GM12878 (cell line): ENCODE measurements around the gene RIT1. TPM values are rescaled to one million over a fixed set of nuclear protein-coding genes. Genes with fewer than 3 reads are reported as not detected.

ENCODE experiments used
- ATAC-seq: fragments of 200-7000 bp; cut with Tn5 transposase; 3 replicates; pipeline ENCODE4 v1.9.1; 2020; ENCODE audit warnings: mild to moderate bottlenecking, moderate library complexity
- BruUV-seq: library from RNA; stranded (reverse); fragments of 400-500 nt; replicated peaks from 2 replicates; lab custom pipeline; 2021; lab: Mats Ljungman, UMichigan
- CTCF ChIA-PET: fragments of 300-600 bp; sonication (Branson Sonifier 250); formaldehyde crosslinking; extraction: SDS; loops from one replicate; lab custom pipeline; 2021; ENCODE audit warnings: inconsistent platforms; lab: Yijun Ruan, JAX
- POLR2A ChIA-PET: fragments of 350-600 bp; formaldehyde crosslinking; extraction: SDS; loops from one replicate; lab custom pipeline; 2021; ENCODE audit warnings: inconsistent platforms; lab: Charles Lee
- RAD21 ChIA-PET: fragments of 300-600 bp; sonication (Branson Sonifier 250); formaldehyde crosslinking; loops from one replicate; lab custom pipeline; 2023; ENCODE audit warnings: antibody characterized with exemption; ENCODE audit not compliant: unreplicated experiment; lab: Charles Lee
- SMC1A ChIA-PET: fragments of 300-600 bp; sonication (Branson Sonifier 250); formaldehyde crosslinking; loops from one replicate; lab custom pipeline; 2023; ENCODE audit not compliant: unreplicated experiment, uncharacterized antibody; lab: Charles Lee
- DNase-seq: peaks from one replicate; pipeline ENCODE4 v3.0.0-alpha.2; 2011; ENCODE audit warnings: low read depth, low spot score
- FAIRE-seq: peaks from 3 replicates; lab custom pipeline; 2011; peaks lifted over from hg19 to GRCh38; lab: Jason Lieb, UNC
- H2AFZ ChIP-seq: 2 replicates; pipeline ENCODE4 v1.6.0; 2011; ENCODE audit warnings: low read depth, low read length, control low read depth; ENCODE audit not compliant: control insufficient read depth
- H3K27ac ChIP-seq: 2 replicates; pipeline ENCODE4 v1.5.1; 2011; ENCODE audit warnings: control low read depth; ENCODE audit not compliant: control insufficient read depth, insufficient read depth
- H3K27me3 ChIP-seq, 2 experiments: replicated peaks in 1 of 2; 2 replicates each; pipeline versions ENCODE4 v1.6.0 to v1.6.1; 2011; ENCODE audit warnings: low read length in 1 of 2; ENCODE audit not compliant: control insufficient read depth in 2 of 2, insufficient read depth in 2 of 2
- H3K36me3 ChIP-seq, 2 experiments: 2 replicates each; pipeline ENCODE4 v1.5.1; 2011; ENCODE audit warnings: low read length in 1 of 2; ENCODE audit not compliant: control insufficient read depth in 2 of 2, insufficient read depth in 2 of 2
- H3K4me1 ChIP-seq: 2 replicates; pipeline ENCODE4 v1.6.1; 2011; ENCODE audit warnings: mild to moderate bottlenecking, low read length, moderate library complexity, mixed read lengths; ENCODE audit not compliant: control insufficient read depth, insufficient read depth
- H3K4me2 ChIP-seq: 2 replicates; pipeline ENCODE4 v1.6.0; 2011; ENCODE audit warnings: control low read depth; ENCODE audit not compliant: control insufficient read depth, insufficient read depth
- H3K4me3 ChIP-seq: fragments of 200-600 bp; sonication (generic); 2 replicates; pipeline ENCODE4 v1.5.1; 2016
- H3K79me2 ChIP-seq: 2 replicates; pipeline ENCODE4 v1.6.0; 2011; ENCODE audit warnings: low read length; ENCODE audit not compliant: control insufficient read depth, insufficient read depth
- H3K9ac ChIP-seq: 2 replicates; pipeline ENCODE4 v1.8.0; 2011; ENCODE audit warnings: low read length, control low read depth, mixed read lengths; ENCODE audit not compliant: control insufficient read depth, insufficient read depth
- H3K9me3 ChIP-seq: replicated peaks from 3 replicates; pipeline ENCODE4 v1.5.1; 2011; ENCODE audit warnings: mild to moderate bottlenecking, low read length; ENCODE audit not compliant: control insufficient read depth, insufficient read depth
- H4K20me1 ChIP-seq: 2 replicates; pipeline ENCODE4 v1.6.0; 2011; ENCODE audit not compliant: control insufficient read depth, insufficient read depth
- ATF3 ChIP-seq: IDR thresholded peaks from 2 replicates; pipeline ENCODE4 v1.6.1; 2011; ENCODE audit warnings: low read depth, mild to moderate bottlenecking, low read length, moderate library complexity, borderline replicate concordance; ENCODE audit errors: extremely low read depth
- BCLAF1 ChIP-seq: fragments of 450-650 bp; IDR thresholded peaks from 2 replicates; pipeline ENCODE4 v1.6.1; 2017; ENCODE audit warnings: antibody characterized with exemption, mild to moderate bottlenecking, moderate library complexity
- CEBPB ChIP-seq, 2 experiments: fragments of 150-350 bp in 1 of 2; IDR thresholded peaks; 2 replicates each; pipeline ENCODE4 v1.6.1; 2012 to 2014; ENCODE audit warnings: low read depth in 2 of 2, low read length in 2 of 2, borderline replicate concordance in 1 of 2, inconsistent platforms in 1 of 2
- GABPA ChIP-seq: IDR thresholded peaks from 2 replicates; pipeline ENCODE4 v1.6.1; 2014; ENCODE audit warnings: antibody characterized with exemption, low read depth, mild to moderate bottlenecking, inconsistent platforms
- HDAC2 ChIP-seq: fragments of 200-600 bp; sonication (generic); IDR thresholded peaks from 2 replicates; pipeline ENCODE4 v1.6.1; 2017
- JUNB ChIP-seq: IDR thresholded peaks from 2 replicates; pipeline ENCODE4 v1.6.1; 2016; ENCODE audit warnings: antibody characterized with exemption, mild to moderate bottlenecking
- MTA2 ChIP-seq: fragments of 450-650 bp; IDR thresholded peaks from 2 replicates; pipeline ENCODE4 v1.6.1; 2016; ENCODE audit warnings: low read depth, mild to moderate bottlenecking, moderate library complexity
- NFIC ChIP-seq: IDR thresholded peaks from 2 replicates; pipeline ENCODE4 v1.6.1; 2012; ENCODE audit warnings: low read depth, mild to moderate bottlenecking, inconsistent platforms, low read length, moderate library complexity
- RB1 ChIP-seq: fragments of 450-650 bp; formaldehyde crosslinking; IDR thresholded peaks from 2 replicates; pipeline ENCODE4 v1.6.1; 2017; ENCODE audit warnings: mild to moderate bottlenecking, borderline replicate concordance
- SMC3 ChIP-seq: IDR thresholded peaks from 2 replicates; pipeline ENCODE4 v1.6.1; 2011; ENCODE audit warnings: low read length, improper control_type of control experiment, borderline replicate concordance
- TCF12 ChIP-seq: IDR thresholded peaks from 2 replicates; pipeline ENCODE4 v1.6.1; 2011; ENCODE audit warnings: low read depth, mild to moderate bottlenecking, low read length
- TCF3 ChIP-seq: IDR thresholded peaks from 2 replicates; pipeline ENCODE4 v1.6.1; 2012; ENCODE audit warnings: low read depth, mild to moderate bottlenecking, low read length, borderline replicate concordance; ENCODE audit not compliant: insufficient read depth
- TCF7 ChIP-seq: IDR thresholded peaks from 2 replicates; pipeline ENCODE4 v1.6.1; 2014; ENCODE audit warnings: antibody characterized with exemption, borderline replicate concordance
- WRNIP1 ChIP-seq: IDR thresholded peaks from 2 replicates; pipeline ENCODE4 v1.6.1; 2011; ENCODE audit warnings: low read depth, low read length, improper control_type of control experiment, borderline replicate concordance
- ZNF217 ChIP-seq: fragments of 450-650 bp; IDR thresholded peaks from 2 replicates; pipeline ENCODE4 v1.6.1; 2017; ENCODE audit warnings: antibody characterized with exemption, mild to moderate bottlenecking
- ZNF24 ChIP-seq: fragments of 450-650 bp; IDR thresholded peaks from 2 replicates; pipeline ENCODE4 v1.6.1; 2017; ENCODE audit warnings: antibody characterized with exemption, mild to moderate bottlenecking
- WGBS: methylation state at CpG from one replicate; pipeline ENCODE4 v1.1.6; 2016; ENCODE audit warnings: low lambda C conversion rate; ENCODE audit not compliant: insufficient replicate concordance, insufficient coverage; ENCODE audit errors: missing lambda C conversion rate; 5-methylcytosine and 5-hydroxymethylcytosine counted together
- in situ Hi-C: fragments of 300-500 bp; cut with MboI; formaldehyde crosslinking; loops from 9 replicates; pipeline ENCODE4 v1.14.3; 2018; ENCODE audit warnings: mixed read lengths
- intact Hi-C: fragments of 100-400 bp; cut with micrococcal nuclease; formaldehyde crosslinking; loops from one replicate; pipeline ENCODE4 v1.14.2; 2022; ENCODE audit not compliant: unreplicated experiment
- polyA plus RNA-seq, 11 experiments: library from polyadenylated mRNA; depleted of rRNA in 4 of 11; unstranded in 6 of 11; stranded (reverse) in 5 of 11; fragments of >200 nt; fragmentation: Nextera tagmentation in 4 of 11; fragmentation: Illumina TruSeq in 1 of 11; extraction: Ambion mirVana in 4 of 11; extraction: Trizol in 1 of 11; gene quantifications; 1 replicate in 1 of 11; 2 replicates in 10 of 11; pipeline versions ENCODE4 v1.2.1 to v1.2.3, GENCODE V29; 2011 to 2016; ENCODE audit warnings: inconsistent platforms in 2 of 11, missing spikeins in 2 of 11, low read depth in 1 of 11
- total RNA-seq, 4 experiments: library from RNA; depleted of rRNA in 3 of 4; stranded (reverse); fragments of >200 nt in 3 of 4; fragmentation: Illumina TruSeq in 1 of 4; extraction: Trizol in 1 of 4; gene quantifications; 2 replicates each; pipeline versions ENCODE4 v1.2.1 to v1.2.3, GENCODE V29; 2013 to 2021

The RIT1 gene
- total and polyA plus RNA-seq, 10 of the 15 experiments (the other 5 are each of a cell fraction or from before 2014, with no cell fraction given): 6.8 to 61.5 (median 13.7) TPM

GRCh38 chr1:155904261-155904660 lies 6.9 kb downstream of the RIT1 start:
- DNase-seq: no peak
- H3K9me3 ChIP-seq: no peaks in the 10 kb centered on the region
- ChIA-PET CTCF (interaction anchor here (1.0 to 2.1 kb wide), 3 partner anchors 44 to 162 kb away, joined by 3 to 8 read pairs (median 4); partner anchors contain the start of gene SYT11), POLR2A (no interaction called here), RAD21 (interaction anchor here (1.3 to 1.6 kb wide), 2 partner anchors 22 to 28 kb away, joined by 4 read pairs; no protein-coding TSS in a partner anchor), SMC1A (interaction anchor here (0.5 to 2.6 kb wide), 11 partner anchors 12 to 242 kb away, joined by 3 to 6 read pairs (median 3); no protein-coding TSS in a partner anchor)
- 96% methylated on average over 12 of the region's 12 CpGs for WGBS
- no peak overlapping the region for H2AFZ ChIP-seq
- H4K20me1 ChIP-seq: no peaks in the 10 kb centered on the region
- in situ Hi-C loops: no loop called here
- no peak for FAIRE-seq
- H3K4me3 ChIP-seq: no peak overlapping the region
- peaks cover 3% of the 10 kb centered on the region; the same call in 1 of the 2 replicates for H3K79me2 ChIP-seq
- H3K9ac ChIP-seq: no peak overlapping the region
- H3K27me3 ChIP-seq: no peaks in the 10 kb centered on the region
- no peaks in the 10 kb centered on the region for H3K4me1 ChIP-seq
- ATAC-seq: no peak
- no peak overlapping the region for H3K27ac ChIP-seq
- H3K4me2 ChIP-seq: no peak overlapping the region
- BruUV-seq: TSS peak; percentile 41
- no peak for TF ChIP-seq TCF7
- TF ChIP-seq ATF3: no peak
- no peak for TF ChIP-seq WRNIP1
- TF ChIP-seq TCF3: no peak
- no peak for TF ChIP-seq CEBPB (IDR thresholded peaks at IDR 0.05; ENCODE audit: borderline replicate concordance in 1 of 2, low read depth in 2 of 2, low read length in 2 of 2)
- TF ChIP-seq SMC3: no peak
- TF ChIP-seq ZNF217: no peak
- no peak for TF ChIP-seq RB1
- no peak for TF ChIP-seq NFIC
- no peak for TF ChIP-seq MTA2
- no peak for TF ChIP-seq HDAC2
- no peak for TF ChIP-seq TCF12
- TF ChIP-seq GABPA: no peak
- no peak for TF ChIP-seq ZNF24
- no peak for TF ChIP-seq BCLAF1
- TF ChIP-seq JUNB: no peak
- intact Hi-C loops: no loop called here
- peaks cover 6 to 30% of the 10 kb centered on the region in 2 experiments for H3K36me3 ChIP-seq
